BJ (cell line): Measurements from ENCODE around the gene ZNF124. TPM values are rescaled to one million over a fixed set of nuclear protein-coding genes. Genes with fewer than 3 reads are reported as not detected.
"Not testable (repeated sequence)": the region's sequence is repeated elsewhere in the genome, so short reads cannot be mapped to it uniquely, and the experiment has no call there.

Experiments used
- CTCF ChIA-PET: fragments of 350-600 bp; formaldehyde crosslinking; extraction: SDS; loops from one replicate; lab custom pipeline; 2021; ENCODE audit warnings: antibody characterized with exemption, inconsistent platforms; lab: Yijun Ruan, JAX
- POLR2A ChIA-PET: fragments of 300-600 bp; sonication (Branson Sonifier 250); formaldehyde crosslinking; extraction: SDS; loops from one replicate; lab custom pipeline; 2021; ENCODE audit warnings: antibody characterized with exemption; lab: Charles Lee
- DNase-seq: peaks from one replicate; pipeline ENCODE4 v3.0.0-alpha.2; 2011; ENCODE audit warnings: low read depth
- H3K27me3 ChIP-seq: 2 replicates; pipeline ENCODE4 v1.6.0; 2011; ENCODE audit warnings: low read length; ENCODE audit not compliant: control insufficient read depth, insufficient read depth
- H3K36me3 ChIP-seq: 2 replicates; pipeline ENCODE4 v1.5.1; 2011; ENCODE audit warnings: low read length; ENCODE audit not compliant: control insufficient read depth, insufficient read depth
- H3K4me3 ChIP-seq: 2 replicates; pipeline ENCODE4 v1.5.1; 2011; ENCODE audit warnings: low read depth, mild to moderate bottlenecking, control low read depth, low read length
- polyA plus RNA-seq: library from polyadenylated mRNA; depleted of rRNA; stranded (reverse); fragments of >200 nt; gene quantifications from 2 replicates; pipeline ENCODE4 v1.2.3, GENCODE V29; 2011
- TF ChIP-seq, protein P1 (sequence below): IDR thresholded peaks from 2 replicates; pipeline ENCODE4 v1.5.1; 2011; ENCODE audit warnings: low read depth, mild to moderate bottlenecking, control low read depth, inconsistent platforms, low read length, moderate library complexity; ENCODE audit not compliant: insufficient read depth

Gene ZNF124
- polyA plus RNA-seq, 1 experiment, result 1.5 TPM

DNA sequence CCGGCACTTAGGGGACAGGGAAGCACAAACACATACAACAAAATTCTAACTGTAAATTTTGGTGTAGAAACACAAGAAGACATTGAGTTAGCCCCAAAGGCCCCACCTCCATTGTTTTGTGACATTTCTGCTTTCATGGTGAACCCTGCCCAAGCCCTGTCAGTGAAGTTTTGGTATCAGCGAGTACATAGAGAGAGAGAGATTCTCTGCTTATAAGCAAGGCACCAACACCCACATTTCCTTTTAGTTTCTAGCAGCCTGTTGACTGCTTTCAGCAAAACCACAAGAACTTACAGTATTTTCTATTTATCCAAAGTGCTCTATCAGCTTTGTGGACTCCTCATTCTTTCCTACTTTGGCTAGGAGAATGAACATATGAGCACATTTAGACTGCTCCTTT lies 24.0 kb downstream of the ZNF124 start:
- no peak for DNase-seq
- CTCF ChIA-PET, result no interaction called here
- no peaks in the 10 kb centered on the region for H3K27me3 ChIP-seq
- TF ChIP-seq, protein P1, sequence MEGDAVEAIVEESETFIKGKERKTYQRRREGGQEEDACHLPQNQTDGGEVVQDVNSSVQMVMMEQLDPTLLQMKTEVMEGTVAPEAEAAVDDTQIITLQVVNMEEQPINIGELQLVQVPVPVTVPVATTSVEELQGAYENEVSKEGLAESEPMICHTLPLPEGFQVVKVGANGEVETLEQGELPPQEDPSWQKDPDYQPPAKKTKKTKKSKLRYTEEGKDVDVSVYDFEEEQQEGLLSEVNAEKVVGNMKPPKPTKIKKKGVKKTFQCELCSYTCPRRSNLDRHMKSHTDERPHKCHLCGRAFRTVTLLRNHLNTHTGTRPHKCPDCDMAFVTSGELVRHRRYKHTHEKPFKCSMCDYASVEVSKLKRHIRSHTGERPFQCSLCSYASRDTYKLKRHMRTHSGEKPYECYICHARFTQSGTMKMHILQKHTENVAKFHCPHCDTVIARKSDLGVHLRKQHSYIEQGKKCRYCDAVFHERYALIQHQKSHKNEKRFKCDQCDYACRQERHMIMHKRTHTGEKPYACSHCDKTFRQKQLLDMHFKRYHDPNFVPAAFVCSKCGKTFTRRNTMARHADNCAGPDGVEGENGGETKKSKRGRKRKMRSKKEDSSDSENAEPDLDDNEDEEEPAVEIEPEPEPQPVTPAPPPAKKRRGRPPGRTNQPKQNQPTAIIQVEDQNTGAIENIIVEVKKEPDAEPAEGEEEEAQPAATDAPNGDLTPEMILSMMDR, result no peak
- POLR2A ChIA-PET, result no interaction called here
- no peaks in the 10 kb centered on the region for H3K36me3 ChIP-seq
- H3K4me3 ChIP-seq, result no peak overlapping the region

DNA sequence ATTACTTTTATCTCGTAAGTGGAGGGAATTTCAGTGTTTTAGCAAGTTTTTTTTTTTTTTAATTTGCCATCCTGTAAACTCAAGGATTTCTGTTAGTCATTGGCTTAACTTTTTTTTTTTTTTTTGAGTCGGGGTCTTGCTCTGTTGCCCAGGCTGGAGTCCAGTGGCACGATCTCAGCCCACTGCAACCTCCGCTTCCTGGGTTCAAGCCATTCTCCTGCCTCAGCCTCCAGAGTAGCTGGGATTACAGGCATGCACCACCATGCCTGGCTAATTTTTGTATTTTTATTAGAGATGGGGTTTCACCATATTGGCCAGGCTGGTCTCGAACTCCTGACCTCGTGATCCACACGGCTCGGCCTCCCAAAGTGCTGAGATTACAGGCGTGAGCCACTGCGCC lies 24.7 kb downstream of the ZNF124 start:
- CTCF ChIA-PET, POLR2A ChIA-PET, H3K27me3 ChIP-seq, H3K4me3 ChIP-seq, H3K36me3 ChIP-seq, DNase-seq: not testable (repeated sequence)

DNA sequence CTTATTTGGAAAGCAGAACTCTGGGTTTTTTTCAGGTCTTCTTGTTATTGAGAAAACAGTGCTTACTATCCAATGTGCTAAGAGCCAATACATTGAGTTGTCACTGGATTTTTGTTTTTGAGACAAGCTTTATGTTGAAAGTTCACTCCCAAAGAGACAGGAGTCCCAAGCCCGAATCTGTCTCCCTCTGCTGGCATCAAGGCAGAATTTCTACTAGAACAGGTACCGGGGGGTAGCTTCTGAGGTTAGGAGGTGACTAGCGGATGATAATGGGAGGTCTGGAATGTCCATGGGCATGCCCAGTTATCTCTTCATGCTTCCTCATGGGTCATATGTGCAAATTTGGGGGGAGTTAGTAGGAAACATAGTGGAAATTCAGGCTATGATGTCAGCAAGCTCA lies 25.1 kb downstream of the ZNF124 start:
- ChIA-PET CTCF (no interaction called here), POLR2A (no interaction called here)
- no peaks in the 10 kb centered on the region for H3K27me3 ChIP-seq
- TF ChIP-seq, protein P1, result 0 out of 2 replicates have a peak, but pooled peaks have one; percentile 8
- no peaks in the 10 kb centered on the region for H3K36me3 ChIP-seq
- DNase-seq, result no peak
- no peak overlapping the region for H3K4me3 ChIP-seq

DNA sequence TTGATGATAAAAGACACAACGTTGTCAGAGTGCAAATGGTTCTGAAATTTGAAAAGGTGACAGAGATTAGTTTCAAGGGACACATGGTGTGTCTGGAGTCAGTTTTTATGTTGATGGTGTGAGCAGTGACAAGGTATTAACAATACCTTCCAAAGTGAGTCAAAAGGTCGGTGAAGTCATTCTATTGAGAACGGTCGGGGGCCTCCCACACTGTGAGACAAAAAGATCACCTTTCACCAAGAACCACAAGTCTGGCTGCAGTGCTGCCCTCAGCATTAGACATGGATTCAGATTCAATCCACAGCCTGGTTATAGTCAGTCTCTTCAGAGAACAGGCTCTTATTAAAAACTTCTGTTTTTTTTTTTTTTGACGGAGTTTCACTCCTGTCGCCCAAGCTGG lies 26.5 kb downstream of the ZNF124 start:
- H3K36me3 ChIP-seq, result no peaks in the 10 kb centered on the region
- TF ChIP-seq, protein P1, result no peak
- no peak overlapping the region for H3K4me3 ChIP-seq
- POLR2A ChIA-PET, result no interaction called here
- CTCF ChIA-PET, result no interaction called here
- no peak for DNase-seq
- H3K27me3 ChIP-seq, result no peaks in the 10 kb centered on the region

DNA sequence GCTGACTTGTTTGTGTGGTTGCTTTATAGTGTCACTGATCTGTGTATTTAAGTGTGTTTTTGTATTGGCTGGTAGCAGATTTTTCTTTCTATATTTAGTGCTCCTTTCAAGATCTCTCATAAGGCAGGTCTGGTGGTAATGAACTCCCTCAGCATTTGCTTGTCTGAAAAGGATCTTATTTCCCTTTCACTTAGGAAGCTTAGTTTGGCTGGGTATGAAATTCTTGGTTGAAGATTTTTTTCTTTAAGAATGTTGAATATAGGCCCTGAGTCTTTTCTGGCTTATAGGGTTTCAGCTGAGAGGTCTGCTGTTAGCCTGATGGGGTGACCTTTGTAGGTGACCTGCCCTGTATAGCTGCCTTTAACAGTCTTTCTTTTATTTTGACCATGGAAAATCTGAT lies 32.3 kb downstream of the ZNF124 start:
- DNase-seq, POLR2A ChIA-PET, CTCF ChIA-PET, H3K36me3 ChIP-seq, H3K27me3 ChIP-seq, H3K4me3 ChIP-seq: not testable (repeated sequence)

DNA sequence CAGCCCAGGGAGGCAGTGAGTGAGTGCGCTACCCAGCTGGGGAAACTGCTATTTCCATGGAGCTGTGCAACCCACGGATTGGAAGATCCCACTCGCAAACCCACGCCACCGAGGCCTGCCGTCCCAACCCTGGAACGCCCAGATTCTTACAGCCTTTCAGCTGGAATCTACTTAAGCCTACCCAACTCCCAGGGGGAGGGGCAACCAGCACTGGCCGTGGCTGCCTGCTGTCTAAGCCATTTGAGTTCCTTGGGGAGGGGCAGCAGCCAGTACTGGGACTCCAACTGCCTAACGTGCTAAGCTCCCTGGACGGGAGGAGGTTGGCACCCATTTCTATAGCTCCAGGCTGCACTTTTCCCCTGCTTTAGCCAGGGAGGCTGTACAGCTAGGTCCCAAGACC lies 40.6 kb downstream of the ZNF124 start:
- Histone ChIP-seq H3K36me3 (no peaks in the 10 kb centered on the region; the same call in none of the 2 replicates), H3K27me3 (no peaks in the 10 kb centered on the region), H3K4me3 (no peak overlapping the region)
- ChIA-PET POLR2A (no interaction called here), CTCF (no interaction called here)
- TF ChIP-seq, protein P1, result no peak
- no peak for DNase-seq

DNA sequence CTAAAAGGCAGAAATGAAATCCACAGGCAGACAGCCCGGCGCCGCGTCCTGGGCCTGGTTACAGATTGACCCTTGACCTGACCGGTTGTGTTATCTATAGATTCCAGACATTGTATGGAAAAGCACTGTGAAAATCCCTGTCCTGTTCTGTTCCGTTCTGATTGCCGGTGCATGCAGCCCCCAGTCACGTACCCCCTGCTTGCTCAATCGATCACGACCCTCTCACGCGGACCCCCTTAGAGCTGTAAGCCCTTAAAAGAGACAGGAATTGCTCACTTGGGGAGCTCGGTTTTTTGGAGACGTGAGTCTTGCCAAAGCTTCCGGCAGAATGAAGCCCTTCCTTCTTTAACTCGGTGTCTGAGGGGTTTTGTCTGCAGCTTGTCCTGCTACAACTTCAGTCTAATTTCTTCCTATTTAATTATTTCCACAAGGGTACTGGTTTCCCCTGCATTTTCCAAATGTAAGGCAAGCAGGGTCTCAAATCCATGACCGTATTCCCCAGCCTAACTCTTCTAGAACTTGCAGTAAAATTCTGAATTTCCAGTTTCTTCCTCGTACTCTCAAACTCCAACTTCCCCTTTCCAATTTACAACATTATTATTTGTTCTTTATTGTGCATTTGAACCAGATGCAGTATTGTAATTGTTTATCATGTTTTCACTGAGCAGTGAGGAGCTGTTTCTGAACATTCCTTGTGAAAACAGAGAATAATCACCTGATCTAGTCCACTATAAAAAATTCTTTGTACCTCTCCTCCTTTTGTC lies 44.1 kb downstream of the ZNF124 start:
- H3K27me3 ChIP-seq, DNase-seq, POLR2A ChIA-PET, H3K36me3 ChIP-seq, CTCF ChIA-PET, H3K4me3 ChIP-seq: not testable (repeated sequence)

DNA sequence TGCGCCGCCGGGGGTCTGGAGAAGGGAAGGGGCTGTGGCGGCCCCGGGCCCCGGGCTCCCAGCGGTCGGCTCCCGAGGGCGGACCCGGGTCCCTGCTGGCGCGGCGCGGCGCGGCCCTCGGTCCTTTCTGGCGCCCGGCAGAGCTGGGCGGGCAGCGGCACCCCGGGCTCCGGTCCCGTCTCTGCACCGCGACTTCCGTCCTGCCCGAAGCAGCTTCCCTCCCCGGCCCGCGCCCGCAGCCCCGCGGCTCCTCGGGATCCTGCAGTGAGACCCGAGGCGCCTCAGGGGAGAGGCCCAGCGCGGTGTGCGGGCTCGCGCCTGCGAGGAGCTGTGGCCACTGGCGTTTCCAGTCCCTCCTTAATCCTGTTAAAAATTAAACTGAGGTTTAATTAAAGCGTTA lies 45.2 kb downstream of the ZNF124 start:
- DNase-seq, CTCF ChIA-PET, H3K4me3 ChIP-seq, H3K27me3 ChIP-seq, POLR2A ChIA-PET, H3K36me3 ChIP-seq: not testable (repeated sequence)

DNA sequence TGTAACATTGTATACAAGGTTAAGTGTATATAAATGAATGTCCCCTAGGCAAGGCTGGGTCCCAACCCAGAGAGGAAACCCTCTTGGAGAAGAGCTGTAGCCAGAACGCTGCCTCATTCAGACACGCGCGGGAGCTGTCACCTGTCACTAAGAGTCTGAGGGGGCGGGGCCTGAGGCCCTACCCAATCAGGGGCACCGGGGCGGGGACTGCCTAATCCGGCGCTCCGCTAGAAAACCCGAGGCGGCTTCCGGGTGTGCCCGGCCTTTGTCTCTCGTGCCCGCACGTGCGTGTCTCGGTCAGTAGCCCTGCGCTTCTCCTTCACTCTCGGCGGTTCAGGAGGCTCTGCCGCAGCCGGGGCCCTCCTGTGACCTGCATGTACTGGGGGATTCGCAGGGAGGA lies 45.7 kb downstream of the ZNF124 start:
- H3K27me3 ChIP-seq, POLR2A ChIA-PET, H3K4me3 ChIP-seq, DNase-seq, CTCF ChIA-PET, H3K36me3 ChIP-seq: not testable (repeated sequence)
